GM12872 (cell line): Measurements from ENCODE around the gene GARS1.

Source experiments
- TF ChIP-seq, protein P1 (sequence below): IDR thresholded peaks from 3 replicates; pipeline ENCODE4 v1.5.1; 2011; ENCODE audit warnings: low read depth, mild to moderate bottlenecking, low read length, moderate library complexity; ENCODE audit not compliant: insufficient read depth

GARS1 gene

DNA sequence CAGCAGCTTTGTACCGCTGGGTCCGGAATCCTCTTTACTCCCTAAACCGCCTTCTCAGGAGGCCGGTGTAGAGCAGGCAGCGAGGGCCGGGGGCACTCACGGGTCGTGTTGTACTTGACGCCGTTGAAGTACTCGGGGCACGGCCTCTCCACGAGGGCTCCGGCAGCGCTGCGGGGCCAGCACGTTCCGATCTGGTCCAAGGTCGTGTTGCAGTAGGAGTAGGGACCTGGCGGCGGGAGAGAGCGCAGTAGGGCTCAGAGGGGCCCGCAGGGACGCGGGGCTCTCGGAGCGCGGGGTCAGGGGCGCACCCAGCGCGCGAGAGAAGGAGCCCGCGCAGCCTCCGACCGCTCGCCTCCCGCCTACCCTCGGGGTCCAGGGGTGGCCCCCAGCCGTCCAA lies 87.1 kb downstream of the GARS1 start:
- TF ChIP-seq, protein P1, sequence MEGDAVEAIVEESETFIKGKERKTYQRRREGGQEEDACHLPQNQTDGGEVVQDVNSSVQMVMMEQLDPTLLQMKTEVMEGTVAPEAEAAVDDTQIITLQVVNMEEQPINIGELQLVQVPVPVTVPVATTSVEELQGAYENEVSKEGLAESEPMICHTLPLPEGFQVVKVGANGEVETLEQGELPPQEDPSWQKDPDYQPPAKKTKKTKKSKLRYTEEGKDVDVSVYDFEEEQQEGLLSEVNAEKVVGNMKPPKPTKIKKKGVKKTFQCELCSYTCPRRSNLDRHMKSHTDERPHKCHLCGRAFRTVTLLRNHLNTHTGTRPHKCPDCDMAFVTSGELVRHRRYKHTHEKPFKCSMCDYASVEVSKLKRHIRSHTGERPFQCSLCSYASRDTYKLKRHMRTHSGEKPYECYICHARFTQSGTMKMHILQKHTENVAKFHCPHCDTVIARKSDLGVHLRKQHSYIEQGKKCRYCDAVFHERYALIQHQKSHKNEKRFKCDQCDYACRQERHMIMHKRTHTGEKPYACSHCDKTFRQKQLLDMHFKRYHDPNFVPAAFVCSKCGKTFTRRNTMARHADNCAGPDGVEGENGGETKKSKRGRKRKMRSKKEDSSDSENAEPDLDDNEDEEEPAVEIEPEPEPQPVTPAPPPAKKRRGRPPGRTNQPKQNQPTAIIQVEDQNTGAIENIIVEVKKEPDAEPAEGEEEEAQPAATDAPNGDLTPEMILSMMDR, result no peak

DNA sequence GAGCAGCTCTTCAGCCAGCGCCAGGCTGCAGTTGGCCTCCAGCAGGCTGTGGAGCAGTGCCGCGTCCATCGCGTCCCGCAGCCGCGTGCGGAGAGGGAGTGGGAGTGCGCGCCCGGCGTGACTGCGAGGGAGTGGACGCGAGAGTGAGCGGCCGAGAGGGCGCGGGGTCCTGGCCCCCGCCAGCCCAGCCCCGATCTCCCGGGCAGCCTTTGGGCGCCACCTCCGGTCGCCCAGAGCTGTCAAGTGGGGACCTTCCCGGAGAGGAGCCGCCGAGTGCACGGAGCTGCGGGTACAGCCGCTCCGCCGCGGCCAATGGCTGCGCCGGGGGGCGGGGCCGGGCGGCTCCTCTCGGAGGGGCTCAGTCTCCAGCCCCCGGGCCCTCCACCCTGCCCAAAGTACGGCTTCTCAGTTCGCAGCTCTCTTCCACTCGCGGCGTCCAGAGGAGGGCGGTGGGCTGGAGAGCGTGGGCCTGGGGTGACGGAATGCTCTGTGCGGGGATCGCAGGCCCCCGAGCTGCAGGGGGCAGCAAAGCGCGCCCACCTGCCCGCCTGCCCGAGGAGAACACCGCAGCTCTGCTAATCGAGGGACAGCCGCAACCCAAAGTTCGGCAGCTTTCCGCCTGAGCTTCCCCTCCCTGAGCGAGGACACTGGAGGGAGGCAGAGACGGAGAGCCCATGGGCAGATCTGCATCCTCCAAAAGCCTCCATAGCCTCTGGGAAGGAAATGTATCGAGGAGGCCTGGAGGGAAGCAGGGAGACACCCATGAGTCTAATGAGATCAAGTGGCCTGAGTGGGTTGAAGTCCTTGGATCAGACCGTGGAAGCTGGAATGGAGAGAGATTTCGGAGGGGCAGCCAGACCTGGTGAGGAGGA lies 87.8 kb downstream of the GARS1 start, which contains the start of gene CRHR2:
Gene CRHR2 (minus strand): TSS at position 245 of the 872 bp plus-strand sequence. CDS start 176 bp downstream, at position 69.
- TF ChIP-seq, protein P1, result peak; percentile 34; the same call in 1 of the 3 replicates

DNA sequence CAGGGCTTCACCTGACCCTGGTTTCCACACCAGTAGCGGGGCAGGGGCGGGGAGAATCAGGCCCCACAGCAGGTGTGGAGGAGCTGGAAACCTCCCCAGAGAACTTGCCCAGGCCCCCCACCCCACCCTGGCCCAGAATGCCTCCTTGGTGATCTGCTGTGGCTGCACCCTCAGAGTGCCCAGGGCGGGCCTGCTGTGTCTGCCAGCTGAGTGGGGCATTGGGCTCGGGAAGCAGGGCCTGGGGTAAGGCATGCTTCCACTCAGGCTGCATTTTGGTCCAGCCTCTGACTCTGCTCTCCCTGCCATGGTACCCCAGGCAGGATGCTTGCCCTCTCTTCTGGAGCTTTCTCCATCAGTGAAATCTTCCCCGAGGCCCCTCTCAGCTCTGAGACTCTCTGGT lies 88.6 kb downstream of the GARS1 start:
- TF ChIP-seq, protein P1, result no peak
